Upper lobe of left lung (tissue), 6 donors: ENCODE results near the gene PRSS2. TPM values are rescaled to one million over a fixed set of nuclear protein-coding genes. Genes with fewer than 3 reads are reported as not detected.
"Not testable (repeated sequence)": the region's sequence is repeated elsewhere in the genome, so short reads cannot be mapped to it uniquely, and the experiment has no call there.

Experiments
- ATAC-seq, 2 donors: fragments of 200-7000 bp; cut with Tn5 transposase; one replicate each; pipeline ENCODE4 v1.9.1; 2022; ENCODE audit warnings: mild to moderate bottlenecking in 2 of 2, moderate library complexity in 2 of 2; ENCODE audit not compliant: low FRiP score in 2 of 2
- DNase-seq, 2 donors: peaks; one replicate each; pipeline ENCODE4 v3.0.0-alpha.2; 2019 to 2020
- H3K27ac ChIP-seq, 4 donors: fragments of 200-600 bp; sonication (generic); one replicate each; pipeline ENCODE4 v1.5.1; 2016 to 2019
- H3K27me3 ChIP-seq, 4 donors: fragments of 200-600 bp; sonication (generic); one replicate each; pipeline ENCODE4 v1.5.1; 2017 to 2019
- H3K36me3 ChIP-seq, 4 donors: fragments of 200-600 bp; sonication (generic); one replicate each; pipeline ENCODE4 v1.5.1; 2016 to 2019
- H3K4me1 ChIP-seq, 4 donors: fragments of 200-600 bp; sonication (generic); one replicate each; pipeline ENCODE4 v1.5.1; 2018 to 2019
- H3K4me3 ChIP-seq, 4 donors: fragments of 200-600 bp; sonication (generic); one replicate each; pipeline ENCODE4 v1.5.1; 2017 to 2019; ENCODE audit warnings: mild to moderate bottlenecking in 2 of 4, moderate library complexity in 1 of 4
- H3K9me3 ChIP-seq, 4 donors: fragments of 200-600 bp; sonication (generic); one replicate each; pipeline ENCODE4 v1.5.1; 2018 to 2019
- CTCF ChIP-seq, 6 experiments: fragments of 450-650 bp in 4 of 6; fragments of 200-600 bp in 2 of 6; sonication (generic) in 2 of 6; IDR thresholded peaks; one replicate each; pipeline ENCODE4 v1.5.1; 2016 to 2019; ENCODE audit warnings: antibody characterized with exemption in 6 of 6
- EP300 ChIP-seq, 4 donors: sonication (generic); formaldehyde crosslinking; IDR thresholded peaks; one replicate each; pipeline ENCODE4 v1.5.1; 2017; ENCODE audit warnings: antibody characterized with exemption in 4 of 4, control low read depth in 2 of 4
- POLR2A ChIP-seq, 4 donors: fragments of 450-650 bp; IDR thresholded peaks; one replicate each; pipeline ENCODE4 v1.5.1; 2016 to 2017; ENCODE audit warnings: antibody characterized with exemption in 4 of 4, mild to moderate bottlenecking in 2 of 4
- POLR2AphosphoS5 ChIP-seq, 2 donors: sonication (generic); formaldehyde crosslinking; IDR thresholded peaks; one replicate each; pipeline ENCODE4 v1.5.1; 2017; ENCODE audit warnings: antibody characterized with exemption in 2 of 2
- whole genome bisulfite sequencing, 2 donors: methylation state at CpG; one replicate each; pipeline ENCODE4 v1.1.5; 2017 to 2018; 5-methylcytosine and 5-hydroxymethylcytosine counted together
- total RNA-seq, 6 donors: library from RNA; depleted of rRNA in 4 of 6; stranded (reverse); fragments of >200 nt in 4 of 6; gene quantifications; one replicate each; pipeline versions ENCODE4 v1.1.0 to v1.2.1, GENCODE V29; 2016 to 2021
- donor health status: DM: no; HTN: no; CAD: no; lungs with moderate emphysema.
- donor health status: DM: no; HTN: yes; CAD: no; lungs with severe emphysema.

The PRSS2 gene
- total RNA-seq, 6 donors from 2014 or later: 34.2 to 64.5 TPM; not detected in 4

GRCh38 chr7:142774826-142775225 lies 4.1 kb downstream of the PRSS2 start:
- Histone ChIP-seq H3K4me1 (no peaks in the 10 kb centered on the region), H3K4me3 (no peak overlapping the region), H3K27me3 (no peaks in the 10 kb centered on the region), H3K9me3 (no peaks in the 10 kb centered on the region), H3K27ac (no peak overlapping the region), H3K36me3 (no peaks in the 10 kb centered on the region)
- ATAC-seq (no peak), DNase-seq (no peak)
- TF ChIP-seq EP300 (IDR thresholded peaks at IDR 0.05) (no peak), POLR2A (IDR thresholded peaks at IDR 0.05) (no peak), CTCF (IDR thresholded peaks at IDR 0.05) (no peak), POLR2AphosphoS5 (IDR thresholded peaks at IDR 0.05) (no peak)
- 65 to 69% methylated on average over 8 of the region's 8 CpGs for WGBS, 2 donors

GRCh38 chr7:142775351-142776115 lies 4.8 kb downstream of the PRSS2 start:
- H3K27ac ChIP-seq: not testable (repeated sequence)

GRCh38 chr7:142776206-142776844 lies 5.6 kb downstream of the PRSS2 start:
- no peak for TF ChIP-seq POLR2A (IDR thresholded peaks at IDR 0.05)
- TF ChIP-seq EP300 (IDR thresholded peaks at IDR 0.05): no peak
- no peak for TF ChIP-seq POLR2AphosphoS5 (IDR thresholded peaks at IDR 0.05)
- no peak for TF ChIP-seq CTCF (IDR thresholded peaks at IDR 0.05)
- H3K36me3 ChIP-seq: no peaks in the 10 kb centered on the region
- H3K4me3 ChIP-seq: no peak overlapping the region
- no peaks in the 10 kb centered on the region for H3K4me1 ChIP-seq
- 68 to 72% methylated on average over 9 of the region's 9 CpGs for WGBS, 2 donors
- H3K27me3 ChIP-seq: no peaks in the 10 kb centered on the region
- no peak for DNase-seq
- no peak for ATAC-seq
- H3K27ac ChIP-seq: no peak overlapping the region
- H3K9me3 ChIP-seq: no peaks in the 10 kb centered on the region

More at GRCh38 chr7:142775351-142776115, 4.8 kb downstream of the PRSS2 start:
- not testable (repeated sequence) for ATAC-seq, H3K36me3 ChIP-seq, H3K9me3 ChIP-seq, DNase-seq, H3K4me3 ChIP-seq, H3K4me1 ChIP-seq, H3K27me3 ChIP-seq
- 16 to 77% methylated on average over 2 to 6 of the region's 6 CpGs for WGBS, 2 donors

GRCh38 chr7:142776845-142777225 lies 6.1 kb downstream of the PRSS2 start:
- H3K9me3 ChIP-seq, H3K27ac ChIP-seq, ATAC-seq, H3K4me3 ChIP-seq, H3K36me3 ChIP-seq, H3K4me1 ChIP-seq, DNase-seq, H3K27me3 ChIP-seq: not testable (repeated sequence)
- WGBS, 2 donors: 94 to 100% methylated on average over 2 of the region's 2 CpGs

GRCh38 chr7:142777318-142777717 lies 6.5 kb downstream of the PRSS2 start:
- Histone ChIP-seq H3K4me3 (no peak overlapping the region), H3K36me3 (no peaks in the 10 kb centered on the region), H3K9me3 (no peaks in the 10 kb centered on the region), H3K4me1 (no peaks in the 10 kb centered on the region), H3K27ac (no peak overlapping the region), H3K27me3 (no peaks in the 10 kb centered on the region)
- TF ChIP-seq POLR2AphosphoS5 (IDR thresholded peaks at IDR 0.05) (no peak), EP300 (IDR thresholded peaks at IDR 0.05) (no peak), POLR2A (IDR thresholded peaks at IDR 0.05) (no peak), CTCF (IDR thresholded peaks at IDR 0.05) (no peak)
- DNase-seq (no peak), ATAC-seq (no peak)
- WGBS, 2 donors: 94 to 100% methylated on average over 2 of the region's 2 CpGs
